Neural crest cell (in vitro differentiated cells): ENCODE data around the gene TM4SF20. TPM values are rescaled to one million over a fixed set of nuclear protein-coding genes. Genes with fewer than 3 reads are reported as not detected.
A peak's percentile ranks its signal among the peaks of the same experiment; 100 is the strongest.

Experiments used
- DNase-seq: peaks from one replicate; pipeline ENCODE4 v3.0.0; 2021; ENCODE audit warnings: low read depth, mixed read lengths, low spot score
- H3K27ac Mint-ChIP-seq: one replicate; pipeline ENCODE4 v1.8.0; 2021; ENCODE audit warnings: mild to moderate bottlenecking, mixed read lengths; ENCODE audit not compliant: unreplicated experiment
- H3K27me3 Mint-ChIP-seq: 2 replicates; pipeline ENCODE4 v1.8.0; 2021; ENCODE audit warnings: low read depth, mild to moderate bottlenecking, mixed read lengths
- H3K36me3 Mint-ChIP-seq: 2 replicates; pipeline ENCODE4 v1.8.0; 2021; ENCODE audit warnings: low read depth, mild to moderate bottlenecking, mixed read lengths
- H3K4me1 Mint-ChIP-seq: 2 replicates; pipeline ENCODE4 v1.8.0; 2021; ENCODE audit warnings: mixed read lengths
- H3K4me3 Mint-ChIP-seq: one replicate; pipeline ENCODE4 v1.8.0; 2021; ENCODE audit warnings: mild to moderate bottlenecking, mixed read lengths
- H3K9me3 Mint-ChIP-seq: 2 replicates; pipeline ENCODE4 v1.8.0; 2021; ENCODE audit warnings: mixed read lengths
- long read RNA-seq: library from polyadenylated mRNA; unstranded; transcript quantifications from one replicate; pipeline ENCODE4 v2.0.0, GENCODE V29; 2020
- total RNA-seq: library from RNA; stranded (reverse); gene quantifications from 2 replicates; pipeline ENCODE4 v1.2.1, GENCODE V29; 2021
- TF ChIP-seq, protein P1 (sequence below): fragments of 200-600 bp; sonication (generic); conservative IDR thresholded peaks from 2 replicates; pipeline ENCODE4 v1.5.0; 2021; ENCODE audit warnings: antibody characterized with exemption, mild to moderate bottlenecking

Gene TM4SF20, protein sequence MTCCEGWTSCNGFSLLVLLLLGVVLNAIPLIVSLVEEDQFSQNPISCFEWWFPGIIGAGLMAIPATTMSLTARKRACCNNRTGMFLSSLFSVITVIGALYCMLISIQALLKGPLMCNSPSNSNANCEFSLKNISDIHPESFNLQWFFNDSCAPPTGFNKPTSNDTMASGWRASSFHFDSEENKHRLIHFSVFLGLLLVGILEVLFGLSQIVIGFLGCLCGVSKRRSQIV
- not detected in 2 replicates for total RNA-seq
- long read RNA-seq, result 0 reads

DNA sequence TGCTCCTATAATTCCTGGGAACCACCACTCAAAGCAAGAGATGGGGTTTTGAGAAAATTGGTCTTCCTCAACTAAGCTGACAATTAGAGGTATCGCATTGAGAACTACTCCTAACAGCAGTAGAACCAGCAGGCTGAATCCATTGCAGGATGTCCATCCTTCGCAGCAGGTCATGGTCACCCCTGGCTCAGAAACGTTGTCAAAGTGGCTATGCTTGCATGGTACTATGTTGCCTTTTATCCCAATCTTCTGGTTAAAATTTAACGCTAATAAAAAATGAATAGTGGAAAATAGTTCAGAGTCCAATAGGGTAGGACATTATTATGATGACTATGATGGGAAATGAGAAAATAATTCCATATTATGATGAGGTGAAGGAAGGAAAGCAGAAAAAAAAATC is at the start of gene TM4SF20:
Gene TM4SF20, minus strand, starts transcription at position 212 of the 400 bp plus-strand sequence. Its CDS starts 38 bp downstream, at position 174.
- Mint-ChIP-seq H3K27me3 (no peaks in the 10 kb centered on the region), H3K27ac (no peak within 1 kb of the TSS), H3K9me3 (no peaks in the 10 kb centered on the region), H3K4me1 (peaks cover 5% of the 10 kb centered on the region), H3K36me3 (no peaks in the 10 kb centered on the region), H3K4me3 (no peak within 1 kb of the TSS)
- TF ChIP-seq, protein P1, sequence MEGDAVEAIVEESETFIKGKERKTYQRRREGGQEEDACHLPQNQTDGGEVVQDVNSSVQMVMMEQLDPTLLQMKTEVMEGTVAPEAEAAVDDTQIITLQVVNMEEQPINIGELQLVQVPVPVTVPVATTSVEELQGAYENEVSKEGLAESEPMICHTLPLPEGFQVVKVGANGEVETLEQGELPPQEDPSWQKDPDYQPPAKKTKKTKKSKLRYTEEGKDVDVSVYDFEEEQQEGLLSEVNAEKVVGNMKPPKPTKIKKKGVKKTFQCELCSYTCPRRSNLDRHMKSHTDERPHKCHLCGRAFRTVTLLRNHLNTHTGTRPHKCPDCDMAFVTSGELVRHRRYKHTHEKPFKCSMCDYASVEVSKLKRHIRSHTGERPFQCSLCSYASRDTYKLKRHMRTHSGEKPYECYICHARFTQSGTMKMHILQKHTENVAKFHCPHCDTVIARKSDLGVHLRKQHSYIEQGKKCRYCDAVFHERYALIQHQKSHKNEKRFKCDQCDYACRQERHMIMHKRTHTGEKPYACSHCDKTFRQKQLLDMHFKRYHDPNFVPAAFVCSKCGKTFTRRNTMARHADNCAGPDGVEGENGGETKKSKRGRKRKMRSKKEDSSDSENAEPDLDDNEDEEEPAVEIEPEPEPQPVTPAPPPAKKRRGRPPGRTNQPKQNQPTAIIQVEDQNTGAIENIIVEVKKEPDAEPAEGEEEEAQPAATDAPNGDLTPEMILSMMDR, result no peak
- no peak for DNase-seq

DNA sequence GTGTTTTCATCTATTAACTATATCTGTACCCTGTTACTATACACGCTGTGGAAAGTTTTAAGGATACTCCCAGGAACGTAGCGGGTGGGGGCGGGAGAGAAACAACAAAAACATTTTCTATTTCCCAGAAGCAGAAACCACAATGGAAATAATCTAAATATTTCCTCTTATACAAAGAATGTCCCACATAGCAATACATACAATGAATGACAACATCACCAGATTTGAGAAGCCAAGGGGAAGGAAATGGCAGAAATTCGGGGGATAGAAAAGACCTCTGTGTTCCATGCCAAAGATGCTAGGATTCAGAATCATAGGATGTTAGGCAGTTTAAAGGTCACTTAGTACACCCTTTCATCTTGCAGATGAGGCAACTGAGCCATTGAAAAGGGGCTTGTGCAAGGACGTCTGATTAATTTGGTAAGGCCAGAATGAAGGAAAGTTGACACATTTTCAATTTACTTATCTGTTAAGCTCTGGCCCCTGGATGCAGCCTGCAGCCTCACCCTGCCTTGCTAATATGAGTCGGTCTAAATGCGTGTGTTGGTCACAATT is 49.7 kb upstream of the TM4SF20 start:
- Mint-ChIP-seq H3K27me3 (no peaks in the 10 kb centered on the region), H3K36me3 (peaks cover 9% of the 10 kb centered on the region)
- TF ChIP-seq, protein P1, result no peak

DNA sequence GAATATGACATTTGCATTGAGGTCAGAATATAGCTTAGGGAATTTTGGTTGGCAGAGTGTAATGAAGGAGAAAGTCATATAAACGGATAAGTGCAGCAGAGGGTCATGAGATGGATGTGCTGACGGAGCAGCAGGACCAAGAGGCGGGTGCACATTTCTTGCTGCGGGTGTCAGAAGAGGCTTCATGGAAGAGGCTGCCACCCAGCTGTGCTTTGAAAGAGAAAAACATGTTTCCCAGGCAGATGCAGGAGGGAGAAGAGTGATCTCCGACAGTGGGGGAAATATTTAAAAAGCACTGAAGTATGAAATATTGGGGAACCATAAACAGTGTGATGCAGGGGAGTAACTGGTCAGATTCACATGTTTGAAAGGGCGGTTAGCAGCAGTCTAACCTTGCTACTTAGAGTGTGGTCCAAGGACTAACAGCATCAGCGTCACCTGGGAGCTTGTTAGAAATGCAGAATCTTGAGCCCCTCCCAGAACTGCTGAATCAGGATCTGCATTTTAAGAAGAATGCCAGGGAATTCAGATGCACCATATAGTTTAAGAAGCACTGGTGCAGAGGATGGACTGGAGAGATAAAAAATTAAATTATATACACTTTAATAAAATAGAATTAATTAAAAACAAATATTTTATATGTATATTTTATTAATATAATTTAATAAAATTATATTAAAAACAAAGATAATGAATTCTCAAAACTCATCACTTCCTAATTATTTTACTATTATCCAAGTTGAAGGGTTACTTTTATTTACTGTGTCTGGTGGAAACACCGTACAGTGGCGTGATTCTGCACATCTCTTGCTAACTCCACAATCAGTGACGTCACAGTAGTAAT is 44.8 kb upstream of the TM4SF20 start:
- no peak overlapping the region for H3K4me3 Mint-ChIP-seq
- H3K9me3 Mint-ChIP-seq, result no peaks in the 10 kb centered on the region
- H3K36me3 Mint-ChIP-seq, result no peaks in the 10 kb centered on the region
- TF ChIP-seq, protein P1, result no peak
- H3K4me1 Mint-ChIP-seq, result peaks cover 10% of the 10 kb centered on the region
- H3K27ac Mint-ChIP-seq, result no peak overlapping the region
- no peaks in the 10 kb centered on the region for H3K27me3 Mint-ChIP-seq
- DNase-seq, result no peak

More for the DNA sequence above, 49.7 kb upstream of the TM4SF20 start:
- Mint-ChIP-seq H3K27ac (no peak overlapping the region), H3K4me1 (peaks cover 9% of the 10 kb centered on the region), H3K9me3 (peaks cover 13% of the 10 kb centered on the region), H3K4me3 (no peak overlapping the region)
- no peak for DNase-seq

DNA sequence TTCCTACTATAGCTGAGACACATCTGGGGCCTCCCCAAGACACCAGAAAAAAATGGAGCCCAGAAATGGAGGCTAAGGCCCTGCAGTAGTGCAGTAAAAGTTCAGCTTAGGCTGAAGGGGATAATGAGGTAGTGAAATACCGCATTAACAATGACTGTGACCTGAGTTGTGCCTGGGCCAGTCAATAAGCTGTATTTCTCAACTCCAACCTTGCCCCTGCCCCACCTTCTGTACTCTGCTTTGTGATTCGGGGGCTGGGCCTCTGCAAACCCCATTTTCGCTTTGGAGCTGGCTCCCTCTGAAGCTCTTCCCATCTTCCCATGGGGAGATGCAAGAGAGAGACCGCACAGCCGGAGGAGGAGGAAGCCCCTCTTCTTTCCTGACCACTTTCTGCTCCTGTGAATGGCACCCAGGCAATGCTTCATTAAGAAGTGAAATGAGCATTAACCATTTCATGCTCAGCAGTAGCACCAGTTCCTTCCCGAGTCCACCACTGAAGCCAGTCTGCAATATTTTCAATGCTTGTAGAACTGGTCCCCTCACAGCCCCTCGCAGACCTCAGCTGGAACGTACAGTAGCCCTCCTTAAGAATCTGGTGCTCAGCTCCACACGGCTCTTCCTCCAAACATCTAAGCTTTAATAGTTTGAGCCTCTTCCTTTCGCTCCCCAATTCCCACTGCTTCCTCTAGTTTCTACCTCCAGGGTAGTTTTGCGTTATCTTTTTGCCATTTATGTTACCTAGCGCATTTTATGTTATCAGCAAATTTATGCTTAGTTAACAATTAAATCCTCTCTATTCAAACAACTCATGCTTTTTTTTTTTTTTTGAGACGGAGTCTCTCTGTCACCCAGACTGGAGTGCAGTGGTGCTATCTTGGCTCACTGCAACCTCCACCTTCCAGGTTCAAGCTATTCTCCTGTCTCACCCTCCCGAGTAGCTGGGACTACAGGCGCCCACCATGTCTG is 41.3 kb upstream of the TM4SF20 start:
- no peak for DNase-seq
- TF ChIP-seq, protein P1, result no peak
- no peaks in the 10 kb centered on the region for H3K27me3 Mint-ChIP-seq
- no peak overlapping the region for H3K4me3 Mint-ChIP-seq
- H3K27ac Mint-ChIP-seq, result no peak overlapping the region
- peaks cover 13% of the 10 kb centered on the region for H3K4me1 Mint-ChIP-seq
- H3K36me3 Mint-ChIP-seq, result no peaks in the 10 kb centered on the region
- H3K9me3 Mint-ChIP-seq, result no peaks in the 10 kb centered on the region

DNA sequence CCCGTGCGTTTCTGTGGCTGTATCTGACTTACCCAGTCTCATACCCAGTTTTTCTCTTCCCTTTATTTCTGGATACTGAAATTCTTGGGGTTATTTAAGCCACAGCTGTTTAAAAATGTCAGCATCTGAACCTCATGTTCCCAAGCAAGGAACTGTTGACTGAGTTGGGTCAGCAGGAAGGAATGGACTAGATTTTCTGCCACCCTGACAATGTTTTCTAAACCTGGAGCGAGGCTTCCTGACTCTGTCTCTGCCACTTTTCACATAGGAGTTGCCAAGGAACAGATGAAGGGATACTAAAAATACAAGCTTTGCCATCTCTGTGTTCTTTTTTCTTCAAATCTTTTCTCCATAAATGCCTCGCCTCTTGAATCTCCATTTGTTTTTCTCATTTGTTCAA is 37.6 kb upstream of the TM4SF20 start:
- H3K27me3 Mint-ChIP-seq, result no peaks in the 10 kb centered on the region
- TF ChIP-seq, protein P1, result no peak

More for the DNA sequence above, 37.6 kb upstream of the TM4SF20 start:
- Mint-ChIP-seq H3K4me1 (peaks cover 12% of the 10 kb centered on the region), H3K4me3 (no peak overlapping the region), H3K9me3 (no peaks in the 10 kb centered on the region), H3K36me3 (no peaks in the 10 kb centered on the region), H3K27ac (peak overlapping the region; percentile 4)
- no peak for DNase-seq
